Colonic mucosa (tissue), 4 donors: ENCODE results near the gene CLDN15. TPM values are rescaled to one million over a fixed set of nuclear protein-coding genes. Genes with fewer than 3 reads are reported as not detected.

Experiments
- DNase-seq: peaks from one replicate; pipeline ENCODE4 v3.0.0-alpha.2; 2020
- H3K27ac ChIP-seq: fragments of 200-600 bp; one replicate; pipeline ENCODE4 v1.8.0; 2021
- H3K27me3 ChIP-seq: fragments of 200-600 bp; one replicate; pipeline ENCODE4 v1.8.0; 2021
- H3K36me3 ChIP-seq: fragments of 200-600 bp; one replicate; pipeline ENCODE4 v1.8.0; 2021
- H3K4me1 ChIP-seq: fragments of 200-600 bp; one replicate; pipeline ENCODE4 v1.8.0; 2021; ENCODE audit warnings: mild to moderate bottlenecking
- H3K4me3 ChIP-seq: fragments of 200-600 bp; one replicate; pipeline ENCODE4 v1.8.0; 2021
- H3K9ac ChIP-seq, 2 donors: one replicate each; pipeline ENCODE4 v1.7.0; 2013; ENCODE audit warnings: control low read depth in 2 of 2, low read depth in 2 of 2, low read length in 2 of 2
- H3K9me3 ChIP-seq: fragments of 200-600 bp; one replicate; pipeline ENCODE4 v1.8.0; 2021
- CTCF ChIP-seq: fragments of 200-600 bp; IDR thresholded peaks from one replicate; pipeline ENCODE4 v1.8.0; 2022; ENCODE audit warnings: antibody characterized with exemption, mild to moderate bottlenecking
- intact Hi-C: fragments of 100-400 bp; cut with DNase I; formaldehyde crosslinking; loops from one replicate; pipeline ENCODE4 v1.14.1; 2022
- total RNA-seq, 2 donors: library from RNA; stranded (reverse); fragmentation: NEBNext Ultra II Directional in 1 of 2; extraction: Animal tissue kit (Norgen Biotek cat#: 25700) in 1 of 2; gene quantifications; one replicate each; pipeline ENCODE4 v1.2.1, GENCODE V29; 2021
- donor health status: healthy.
- donor health status: DM: no; HTN: no; CAD: no.
- donor health status: DM: no; HTN: no; CAD: no.

The CLDN15 gene
- total RNA-seq, 2 donors from 2014 or later, result 32.2 to 49.5 TPM

- intact Hi-C loops, result no loop called here
- no peaks in the 10 kb centered on the region for H3K9me3 ChIP-seq
- no peaks in the 10 kb centered on the region for H3K4me1 ChIP-seq
- no peak for DNase-seq
- H3K4me3 ChIP-seq, result no peak overlapping the region
- H3K27ac ChIP-seq, result no peak overlapping the region
- peaks cover 8% of the 10 kb centered on the region for H3K27me3 ChIP-seq
- H3K36me3 ChIP-seq, result no peaks in the 10 kb centered on the region
- no peak overlapping the region for H3K9ac ChIP-seq
- TF ChIP-seq CTCF, result no peak
Measured at GRCh38 chr7:101197991-101198390, 39.6 kb downstream of the CLDN15 start.

- Histone ChIP-seq H3K4me3 (no peak overlapping the region), H3K27me3 (no peaks in the 10 kb centered on the region), H3K9me3 (no peaks in the 10 kb centered on the region), H3K9ac (no peak overlapping the region), H3K36me3 (no peaks in the 10 kb centered on the region), H3K4me1 (no peaks in the 10 kb centered on the region), H3K27ac (no peak overlapping the region)
- no peak for DNase-seq
- intact Hi-C loops, result no loop called here
- no peak for TF ChIP-seq CTCF
Measured at GRCh38 chr7:101195884-101196283, 41.7 kb downstream of the CLDN15 start.

- Histone ChIP-seq H3K27ac (no peak overlapping the region), H3K4me3 (no peak overlapping the region), H3K27me3 (no peaks in the 10 kb centered on the region), H3K36me3 (no peaks in the 10 kb centered on the region), H3K9me3 (no peaks in the 10 kb centered on the region), H3K4me1 (peaks cover 5% of the 10 kb centered on the region), H3K9ac (no peak overlapping the region)
- no peak for DNase-seq
- intact Hi-C loops, result no loop called here
- no peak for TF ChIP-seq CTCF
Measured at GRCh38 chr7:101189109-101189508, 48.5 kb downstream of the CLDN15 start.

GRCh38 chr7:101186844-101187428 is 50.7 kb downstream of the CLDN15 start:
- TF ChIP-seq CTCF, result no peak
- no peaks in the 10 kb centered on the region for H3K27me3 ChIP-seq

GRCh38 chr7:101186194-101186593 is 51.4 kb downstream of the CLDN15 start:
- Histone ChIP-seq H3K4me1 (peaks cover 5% of the 10 kb centered on the region), H3K36me3 (no peaks in the 10 kb centered on the region), H3K4me3 (no peak overlapping the region), H3K9ac (no peak overlapping the region), H3K27ac (no peak overlapping the region), H3K27me3 (peaks cover 2% of the 10 kb centered on the region), H3K9me3 (no peaks in the 10 kb centered on the region)
- intact Hi-C loops, result no loop called here
- no peak for TF ChIP-seq CTCF
- DNase-seq, result no peak

More at GRCh38 chr7:101186844-101187428, 50.7 kb downstream of the CLDN15 start:
- intact Hi-C loops, result no loop called here
- Histone ChIP-seq H3K4me1 (peaks cover 5% of the 10 kb centered on the region), H3K36me3 (no peaks in the 10 kb centered on the region), H3K27ac (no peak overlapping the region), H3K9ac (no peak overlapping the region), H3K9me3 (no peaks in the 10 kb centered on the region), H3K4me3 (no peak overlapping the region)
- no peak for DNase-seq
